ENCODE results near the gene C14orf132. TPM values are rescaled to one million over a fixed set of nuclear protein-coding genes. Genes with fewer than 3 reads are reported as not detected.

Gene C14orf132
- total and polyA plus RNA-seq, 2 of the 4 experiments (the other 2 are of a cell fraction), result 6.3 to 13.5 TPM

DNA sequence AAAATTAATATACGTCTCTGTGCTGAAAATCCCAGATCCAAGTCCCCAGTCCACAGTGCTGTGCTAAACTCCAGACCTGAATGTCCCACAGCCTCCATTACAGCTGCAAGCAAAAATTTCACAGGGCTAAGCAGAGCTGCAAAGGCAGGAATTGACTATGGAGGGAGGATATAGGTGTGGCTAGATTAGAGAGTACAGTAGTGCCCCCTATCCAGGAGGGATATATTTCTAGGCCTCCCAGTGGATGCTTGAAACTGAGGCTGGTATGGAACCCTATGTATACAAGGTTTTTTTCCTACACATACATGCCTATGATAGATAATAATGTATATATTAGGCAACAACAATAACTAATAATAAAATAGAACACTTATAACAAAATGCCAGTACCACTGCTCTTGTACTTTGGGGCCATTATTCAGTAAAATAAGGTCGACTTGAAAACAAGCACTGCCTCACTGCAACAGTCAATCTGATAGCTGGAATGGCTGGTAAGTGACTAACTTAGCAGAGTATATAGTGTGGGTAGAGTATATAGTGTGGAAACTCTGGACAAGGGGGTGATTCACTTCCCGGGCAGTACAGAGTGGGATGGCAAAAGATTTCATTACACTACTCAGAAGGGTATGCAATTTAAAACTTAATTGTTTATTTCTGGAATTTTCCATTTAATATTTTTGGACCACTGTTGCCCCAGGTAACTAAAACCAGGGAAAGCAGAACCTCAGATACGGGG lies 82.7 kb downstream of the C14orf132 start:
- H3K4me2 ChIP-seq (ENCODE audit: low read depth, low read length), result peak overlapping the region; percentile 62; the same call in 1 of the 2 replicates
- ChIA-PET POLR2A (ENCODE audit: unreplicated experiment) (interaction anchor here (1.0 to 1.7 kb wide), 2 partner anchors 17 to 136 kb away, joined by 4 to 7 read pairs; no protein-coding TSS in a partner anchor), CTCF (interaction anchor here (0.5 kb wide), 1 partner anchor 8 kb away, joined by 4 read pairs; no protein-coding TSS in a partner anchor)
- peak overlapping the region; percentile 99 for H2BK5ac ChIP-seq (ENCODE audit: low read depth, low read length, poor library complexity, severe bottlenecking)
- H3K9ac ChIP-seq (ENCODE audit: low read depth, low read length), result peak overlapping the region; percentile 58
- peaks cover 17% of the 10 kb centered on the region for H3K9me1 ChIP-seq (ENCODE audit: insufficient read depth, low read length)
- peak; percentile 81 for ATAC-seq (ENCODE audit: low read depth)
- H3K4ac ChIP-seq (ENCODE audit: low read depth, low read length), result peak overlapping the region; percentile 100
- peak overlapping the region; percentile 99 for H3K18ac ChIP-seq (ENCODE audit: low read depth, low read length)
- H3K27me3 ChIP-seq (ENCODE audit: control insufficient read depth, insufficient read depth, low read length), result no peaks in the 10 kb centered on the region
- H4K91ac ChIP-seq (ENCODE audit: insufficient read depth, low read depth, low read length), result peak overlapping the region; percentile 98
- peak overlapping the region; percentile 98 for H3K56ac ChIP-seq (ENCODE audit: extremely low read depth, insufficient read depth, low read length)
- no peaks in the 10 kb centered on the region for H3K9me3 ChIP-seq (ENCODE audit: control insufficient read depth, insufficient read depth, low read length)
- peak overlapping the region; percentile 99 for H2AK5ac ChIP-seq (ENCODE audit: low read depth, low read length)
- WGBS, 2 experiments (ENCODE audit: extremely low coverage in 2 of 2, insufficient read length in 1 of 2), result 40% methylated on average over 1 of the region's 4 CpGs; no CpG with 5 or more reads in 1 of the 2 experiments
- peak overlapping the region; percentile 79 for H2AK9ac ChIP-seq (replicated peaks; ENCODE audit: low read depth, low read length, poor library complexity)
- H3K4me1 ChIP-seq (ENCODE audit: control insufficient read depth, insufficient read depth, low read length), result peaks cover 31% of the 10 kb centered on the region
- no peak overlapping the region for H3K4me3 ChIP-seq (ENCODE audit: insufficient read depth, low read depth, low read length)
- peaks cover 0 to 4% of the 10 kb centered on the region in 2 experiments; a peak in 3 of 4 replicates for H3K79me1 ChIP-seq (ENCODE audit: low read depth in 1 of 2, low read length in 2 of 2)
- BruUV-seq (replicated peaks), result TSS peak; percentile 92
- peak overlapping the region; percentile 100; the same call in 2 of the 3 replicates for H2BK15ac ChIP-seq (ENCODE audit: low read depth, low read length)
- peak overlapping the region; percentile 93 for H3K14ac ChIP-seq (replicated peaks; ENCODE audit: low read depth, low read length)
- H3K36me3 ChIP-seq (ENCODE audit: control insufficient read depth, insufficient read depth, low read length), result no peaks in the 10 kb centered on the region
- H2AFZ ChIP-seq (replicated peaks; ENCODE audit: low read length, poor library complexity), result peak overlapping the region; percentile 62
- peak overlapping the region; percentile 89 to 94 for H4K8ac ChIP-seq (ENCODE audit: low read depth in 2 of 2, low read length in 2 of 2)
- peak overlapping the region; percentile 97 for H3K23ac ChIP-seq (ENCODE audit: low read depth, low read length)
- DNase-seq, result peak; percentile 94
- in situ Hi-C loops (cut with MboI; ENCODE audit: low sequenced_read_pairs) (no loop called here), dilution Hi-C loops (cut with HindIII; ENCODE audit: low sequenced_read_pairs, unreplicated experiment) (no loop called here), intact Hi-C loops (cut with micrococcal nuclease) (loop anchor here (1.0 to 5.0 kb wide), 4 partner anchors 17 to 145 kb away; no protein-coding TSS in a partner anchor)
- peak overlapping the region; percentile 97 for H4K5ac ChIP-seq (ENCODE audit: low read depth, low read length)
- H3K27ac ChIP-seq (ENCODE audit: insufficient read depth, low read length), result peak overlapping the region; percentile 95
- no peaks in the 10 kb centered on the region for H4K20me1 ChIP-seq (ENCODE audit: insufficient read depth, low read length)
- peak overlapping the region; percentile 98 for H2BK20ac ChIP-seq (ENCODE audit: low read depth, low read length)
- peak overlapping the region; percentile 99 for H2BK120ac ChIP-seq (ENCODE audit: low read depth, low read length)
- TF ChIP-seq, protein P1, sequence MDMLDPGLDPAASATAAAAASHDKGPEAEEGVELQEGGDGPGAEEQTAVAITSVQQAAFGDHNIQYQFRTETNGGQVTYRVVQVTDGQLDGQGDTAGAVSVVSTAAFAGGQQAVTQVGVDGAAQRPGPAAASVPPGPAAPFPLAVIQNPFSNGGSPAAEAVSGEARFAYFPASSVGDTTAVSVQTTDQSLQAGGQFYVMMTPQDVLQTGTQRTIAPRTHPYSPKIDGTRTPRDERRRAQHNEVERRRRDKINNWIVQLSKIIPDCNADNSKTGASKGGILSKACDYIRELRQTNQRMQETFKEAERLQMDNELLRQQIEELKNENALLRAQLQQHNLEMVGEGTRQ (IDR thresholded peaks at IDR 0.05; ENCODE audit: low read depth, low read length), result no peak
- TF ChIP-seq SMC3 (IDR thresholded peaks at IDR 0.05; ENCODE audit: low read depth, low read length), result no peak
- no peak for TF ChIP-seq MXI1 (IDR thresholded peaks at IDR 0.05; ENCODE audit: borderline replicate concordance, low read depth, low read length)
- no peak for TF ChIP-seq RCOR1 (IDR thresholded peaks at IDR 0.05; ENCODE audit: insufficient replicate concordance, low read length)
- TF ChIP-seq RAD21 (IDR thresholded peaks at IDR 0.05; ENCODE audit: low read length), result peak; percentile 19; the same call in 1 of the 2 replicates
- TF ChIP-seq MAZ (IDR thresholded peaks at IDR 0.05; ENCODE audit: borderline replicate concordance, low read depth, low read length), result no peak
- peak; percentile 0; the same call in 1 of the 2 replicates for TF ChIP-seq POLR2A (IDR thresholded peaks at IDR 0.05; ENCODE audit: low read depth, low read length)
- TF ChIP-seq RFX5 (IDR thresholded peaks at IDR 0.05; ENCODE audit: low read depth, low read length), result no peak
- TF ChIP-seq, protein P2, sequence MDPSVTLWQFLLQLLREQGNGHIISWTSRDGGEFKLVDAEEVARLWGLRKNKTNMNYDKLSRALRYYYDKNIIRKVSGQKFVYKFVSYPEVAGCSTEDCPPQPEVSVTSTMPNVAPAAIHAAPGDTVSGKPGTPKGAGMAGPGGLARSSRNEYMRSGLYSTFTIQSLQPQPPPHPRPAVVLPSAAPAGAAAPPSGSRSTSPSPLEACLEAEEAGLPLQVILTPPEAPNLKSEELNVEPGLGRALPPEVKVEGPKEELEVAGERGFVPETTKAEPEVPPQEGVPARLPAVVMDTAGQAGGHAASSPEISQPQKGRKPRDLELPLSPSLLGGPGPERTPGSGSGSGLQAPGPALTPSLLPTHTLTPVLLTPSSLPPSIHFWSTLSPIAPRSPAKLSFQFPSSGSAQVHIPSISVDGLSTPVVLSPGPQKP (IDR thresholded peaks at IDR 0.05; ENCODE audit: borderline replicate concordance, low read depth, low read length), result no peak
- TF ChIP-seq FOS (IDR thresholded peaks at IDR 0.05; ENCODE audit: low read depth, low read length), result peak; percentile 80
- peak; percentile 67 for TF ChIP-seq CEBPB (IDR thresholded peaks at IDR 0.05; ENCODE audit: low read depth, low read length)
- TF ChIP-seq, protein P3, sequence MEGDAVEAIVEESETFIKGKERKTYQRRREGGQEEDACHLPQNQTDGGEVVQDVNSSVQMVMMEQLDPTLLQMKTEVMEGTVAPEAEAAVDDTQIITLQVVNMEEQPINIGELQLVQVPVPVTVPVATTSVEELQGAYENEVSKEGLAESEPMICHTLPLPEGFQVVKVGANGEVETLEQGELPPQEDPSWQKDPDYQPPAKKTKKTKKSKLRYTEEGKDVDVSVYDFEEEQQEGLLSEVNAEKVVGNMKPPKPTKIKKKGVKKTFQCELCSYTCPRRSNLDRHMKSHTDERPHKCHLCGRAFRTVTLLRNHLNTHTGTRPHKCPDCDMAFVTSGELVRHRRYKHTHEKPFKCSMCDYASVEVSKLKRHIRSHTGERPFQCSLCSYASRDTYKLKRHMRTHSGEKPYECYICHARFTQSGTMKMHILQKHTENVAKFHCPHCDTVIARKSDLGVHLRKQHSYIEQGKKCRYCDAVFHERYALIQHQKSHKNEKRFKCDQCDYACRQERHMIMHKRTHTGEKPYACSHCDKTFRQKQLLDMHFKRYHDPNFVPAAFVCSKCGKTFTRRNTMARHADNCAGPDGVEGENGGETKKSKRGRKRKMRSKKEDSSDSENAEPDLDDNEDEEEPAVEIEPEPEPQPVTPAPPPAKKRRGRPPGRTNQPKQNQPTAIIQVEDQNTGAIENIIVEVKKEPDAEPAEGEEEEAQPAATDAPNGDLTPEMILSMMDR (conservative IDR thresholded peaks at IDR 0.05; ENCODE audit: low read depth, low read length), result 0 out of 2 replicates have a peak, but pooled peaks have one; percentile 7
- no peak for TF ChIP-seq BHLHE40 (IDR thresholded peaks at IDR 0.05; ENCODE audit: low read depth, low read length)
